Measurements from ENCODE around the gene ANP32E.
"Not testable (repeated sequence)": the region's sequence is repeated elsewhere in the genome, so short reads cannot be mapped to it uniquely, and the experiment has no call there.

ANP32E gene

GRCh38 chr1:150208460-150208859 lies 27.5 kb downstream of the ANP32E start:
- not testable (repeated sequence) for H2BK5ac ChIP-seq (ENCODE audit: low read length); H3K18ac ChIP-seq (ENCODE audit: low read length); H3K4me2 ChIP-seq (ENCODE audit: low read length); H3K27me3 ChIP-seq (ENCODE audit: insufficient read depth, low read length, poor library complexity); H4K5ac ChIP-seq (ENCODE audit: low read length); H2AK5ac ChIP-seq (ENCODE audit: low read length); H2BK15ac ChIP-seq (replicated peaks; ENCODE audit: low read depth); H3K79me2 ChIP-seq (ENCODE audit: control insufficient read depth, insufficient read depth, low read length); H3K27ac ChIP-seq (ENCODE audit: low read depth, low read length); H3K9ac ChIP-seq (ENCODE audit: low read length); H3K4ac ChIP-seq (ENCODE audit: low read depth, low read length); H3K4me1 ChIP-seq (ENCODE audit: control insufficient read depth, low read depth, low read length); H2BK120ac ChIP-seq (ENCODE audit: low read depth, low read length); H3K36me3 ChIP-seq (ENCODE audit: control insufficient read depth, insufficient read depth, low read length); H3K4me3 ChIP-seq (ENCODE audit: low read length); H3K56ac ChIP-seq (ENCODE audit: low read length); H4K8ac ChIP-seq (ENCODE audit: low read depth, low read length); H3K79me1 ChIP-seq (ENCODE audit: low read length); DNase-seq; H3K23ac ChIP-seq (ENCODE audit: low read length)
- WGBS (ENCODE audit: extremely low coverage, insufficient coverage, low lambda C conversion rate): no CpG with 5 or more reads among the region's 6 CpGs

- H2BK15ac ChIP-seq (replicated peaks; ENCODE audit: low read depth): no peak overlapping the region
- no peaks in the 10 kb centered on the region for H3K79me1 ChIP-seq (ENCODE audit: low read length)
- no peak overlapping the region for H3K27ac ChIP-seq (ENCODE audit: low read depth, low read length)
- no peak for DNase-seq
- H2BK5ac ChIP-seq (ENCODE audit: low read length): no peak overlapping the region
- H2AK5ac ChIP-seq (ENCODE audit: low read length): no peak overlapping the region
- H4K5ac ChIP-seq (ENCODE audit: low read length): no peak overlapping the region
- no peaks in the 10 kb centered on the region for H3K4me1 ChIP-seq (ENCODE audit: control insufficient read depth, low read depth, low read length)
- H3K27me3 ChIP-seq (ENCODE audit: insufficient read depth, low read length, poor library complexity): no peaks in the 10 kb centered on the region
- no peak overlapping the region for H2BK120ac ChIP-seq (ENCODE audit: low read depth, low read length)
- H3K36me3 ChIP-seq (ENCODE audit: control insufficient read depth, insufficient read depth, low read length): no peaks in the 10 kb centered on the region
- H3K9ac ChIP-seq (ENCODE audit: low read length): no peak overlapping the region
- H3K23ac ChIP-seq (ENCODE audit: low read length): no peak overlapping the region
- no peak overlapping the region for H3K4me3 ChIP-seq (ENCODE audit: low read length)
- H4K8ac ChIP-seq (ENCODE audit: low read depth, low read length): no peak overlapping the region
- no peak overlapping the region for H3K4me2 ChIP-seq (ENCODE audit: low read length)
- WGBS (ENCODE audit: extremely low coverage, insufficient coverage, low lambda C conversion rate): no CpG with 5 or more reads among the region's 7 CpGs
- H3K79me2 ChIP-seq (ENCODE audit: control insufficient read depth, insufficient read depth, low read length): no peaks in the 10 kb centered on the region
- no peak overlapping the region for H3K4ac ChIP-seq (ENCODE audit: low read depth, low read length)
- no peak overlapping the region for H3K18ac ChIP-seq (ENCODE audit: low read length)
- H3K56ac ChIP-seq (ENCODE audit: low read length): no peak overlapping the region
Measured at GRCh38 chr1:150207281-150207971, 28.5 kb downstream of the ANP32E start.

- no peaks in the 10 kb centered on the region for H3K36me3 ChIP-seq (ENCODE audit: control insufficient read depth, insufficient read depth, low read length)
- no peak overlapping the region for H3K4ac ChIP-seq (ENCODE audit: low read depth, low read length)
- no peak overlapping the region for H3K4me3 ChIP-seq (ENCODE audit: low read length)
- WGBS (ENCODE audit: extremely low coverage, insufficient coverage, low lambda C conversion rate): no CpG with 5 or more reads among the region's 1 CpG
- H3K9ac ChIP-seq (ENCODE audit: low read length): no peak overlapping the region
- H3K79me2 ChIP-seq (ENCODE audit: control insufficient read depth, insufficient read depth, low read length): no peaks in the 10 kb centered on the region
- DNase-seq: no peak
- H3K18ac ChIP-seq (ENCODE audit: low read length): no peak overlapping the region
- no peak overlapping the region for H2BK15ac ChIP-seq (replicated peaks; ENCODE audit: low read depth)
- H3K27me3 ChIP-seq (ENCODE audit: insufficient read depth, low read length, poor library complexity): no peaks in the 10 kb centered on the region
- no peak overlapping the region for H3K27ac ChIP-seq (ENCODE audit: low read depth, low read length)
- no peaks in the 10 kb centered on the region for H3K4me1 ChIP-seq (ENCODE audit: control insufficient read depth, low read depth, low read length)
- no peak overlapping the region for H3K4me2 ChIP-seq (ENCODE audit: low read length)
- H4K5ac ChIP-seq (ENCODE audit: low read length): no peak overlapping the region
- H4K8ac ChIP-seq (ENCODE audit: low read depth, low read length): no peak overlapping the region
- no peak overlapping the region for H2AK5ac ChIP-seq (ENCODE audit: low read length)
- H3K56ac ChIP-seq (ENCODE audit: low read length): no peak overlapping the region
- no peak overlapping the region for H2BK120ac ChIP-seq (ENCODE audit: low read depth, low read length)
- H2BK5ac ChIP-seq (ENCODE audit: low read length): no peak overlapping the region
- no peak overlapping the region for H3K23ac ChIP-seq (ENCODE audit: low read length)
- no peaks in the 10 kb centered on the region for H3K79me1 ChIP-seq (ENCODE audit: low read length)
Measured at GRCh38 chr1:150196417-150196816, 39.5 kb downstream of the ANP32E start.

GRCh38 chr1:150194381-150195031 lies 41.4 kb downstream of the ANP32E start:
- no peak overlapping the region for H3K4me2 ChIP-seq (ENCODE audit: low read length)
- H3K36me3 ChIP-seq (ENCODE audit: control insufficient read depth, insufficient read depth, low read length): no peaks in the 10 kb centered on the region
- H3K79me2 ChIP-seq (ENCODE audit: control insufficient read depth, insufficient read depth, low read length): no peaks in the 10 kb centered on the region
- no peak overlapping the region for H3K18ac ChIP-seq (ENCODE audit: low read length)
- no peak overlapping the region for H2BK120ac ChIP-seq (ENCODE audit: low read depth, low read length)
- H2AK5ac ChIP-seq (ENCODE audit: low read length): no peak overlapping the region
- no peak overlapping the region for H4K5ac ChIP-seq (ENCODE audit: low read length)
- no peak overlapping the region for H3K4me3 ChIP-seq (ENCODE audit: low read length)
- H3K27me3 ChIP-seq (ENCODE audit: insufficient read depth, low read length, poor library complexity): no peaks in the 10 kb centered on the region
- no peak overlapping the region for H3K56ac ChIP-seq (ENCODE audit: low read length)
- no peak overlapping the region for H2BK15ac ChIP-seq (replicated peaks; ENCODE audit: low read depth)
- no peak overlapping the region for H3K27ac ChIP-seq (ENCODE audit: low read depth, low read length)
- no peaks in the 10 kb centered on the region for H3K79me1 ChIP-seq (ENCODE audit: low read length)
- H3K23ac ChIP-seq (ENCODE audit: low read length): no peak overlapping the region
- H3K9ac ChIP-seq (ENCODE audit: low read length): no peak overlapping the region
- no peak overlapping the region for H4K8ac ChIP-seq (ENCODE audit: low read depth, low read length)
- no CpG with 5 or more reads among the region's 4 CpGs for WGBS (ENCODE audit: extremely low coverage, insufficient coverage, low lambda C conversion rate)
- no peak for DNase-seq
- H3K4ac ChIP-seq (ENCODE audit: low read depth, low read length): no peak overlapping the region
- no peaks in the 10 kb centered on the region for H3K4me1 ChIP-seq (ENCODE audit: control insufficient read depth, low read depth, low read length)
- H2BK5ac ChIP-seq (ENCODE audit: low read length): no peak overlapping the region

- Histone ChIP-seq H3K9ac (ENCODE audit: low read length) (no peak overlapping the region), H3K79me2 (ENCODE audit: control insufficient read depth, insufficient read depth, low read length) (no peaks in the 10 kb centered on the region), H3K4me1 (ENCODE audit: control insufficient read depth, low read depth, low read length) (no peaks in the 10 kb centered on the region), H3K56ac (ENCODE audit: low read length) (no peak overlapping the region), H2BK15ac (replicated peaks; ENCODE audit: low read depth) (no peak overlapping the region), H3K4me3 (ENCODE audit: low read length) (no peak overlapping the region), H2AK5ac (ENCODE audit: low read length) (no peak overlapping the region), H3K4ac (ENCODE audit: low read depth, low read length) (no peak overlapping the region), H3K79me1 (ENCODE audit: low read length) (no peaks in the 10 kb centered on the region), H4K8ac (ENCODE audit: low read depth, low read length) (no peak overlapping the region), H3K27ac (ENCODE audit: low read depth, low read length) (no peak overlapping the region), H2BK120ac (ENCODE audit: low read depth, low read length) (no peak overlapping the region), H3K18ac (ENCODE audit: low read length) (no peak overlapping the region), H3K27me3 (ENCODE audit: insufficient read depth, low read length, poor library complexity) (no peaks in the 10 kb centered on the region), H3K23ac (ENCODE audit: low read length) (no peak overlapping the region), H4K5ac (ENCODE audit: low read length) (no peak overlapping the region), H3K36me3 (ENCODE audit: control insufficient read depth, insufficient read depth, low read length) (no peaks in the 10 kb centered on the region), H2BK5ac (ENCODE audit: low read length) (no peak overlapping the region), H3K4me2 (ENCODE audit: low read length) (no peak overlapping the region)
- no peak for DNase-seq
- WGBS (ENCODE audit: extremely low coverage, insufficient coverage, low lambda C conversion rate): no CpG with 5 or more reads among the region's 2 CpGs
Measured at GRCh38 chr1:150192012-150192411, 43.9 kb downstream of the ANP32E start.

- WGBS (ENCODE audit: extremely low coverage, insufficient coverage, low lambda C conversion rate): no CpG with 5 or more reads among the region's 3 CpGs
- no peak overlapping the region for H3K27ac ChIP-seq (ENCODE audit: low read depth, low read length)
Measured at GRCh38 chr1:150187560-150187931, 48.4 kb downstream of the ANP32E start.

More at GRCh38 chr1:150187560-150187931, 48.4 kb downstream of the ANP32E start:
- H2BK5ac ChIP-seq (ENCODE audit: low read length): no peak overlapping the region
- no peak overlapping the region for H3K9ac ChIP-seq (ENCODE audit: low read length)
- no peak overlapping the region for H3K4me2 ChIP-seq (ENCODE audit: low read length)
- no peak overlapping the region for H4K8ac ChIP-seq (ENCODE audit: low read depth, low read length)
- DNase-seq: no peak
- no peak overlapping the region for H3K4ac ChIP-seq (ENCODE audit: low read depth, low read length)
- H4K5ac ChIP-seq (ENCODE audit: low read length): no peak overlapping the region
- H3K4me3 ChIP-seq (ENCODE audit: low read length): no peak overlapping the region
- H3K4me1 ChIP-seq (ENCODE audit: control insufficient read depth, low read depth, low read length): no peaks in the 10 kb centered on the region
- H2AK5ac ChIP-seq (ENCODE audit: low read length): no peak overlapping the region
- no peaks in the 10 kb centered on the region for H3K36me3 ChIP-seq (ENCODE audit: control insufficient read depth, insufficient read depth, low read length)
- H3K18ac ChIP-seq (ENCODE audit: low read length): no peak overlapping the region
- H2BK15ac ChIP-seq (replicated peaks; ENCODE audit: low read depth): no peak overlapping the region
- H3K79me2 ChIP-seq (ENCODE audit: control insufficient read depth, insufficient read depth, low read length): no peaks in the 10 kb centered on the region
- no peak overlapping the region for H3K23ac ChIP-seq (ENCODE audit: low read length)
- H2BK120ac ChIP-seq (ENCODE audit: low read depth, low read length): no peak overlapping the region
- H3K56ac ChIP-seq (ENCODE audit: low read length): peak overlapping the region; percentile 49
- H3K79me1 ChIP-seq (ENCODE audit: low read length): no peaks in the 10 kb centered on the region
- H3K27me3 ChIP-seq (ENCODE audit: insufficient read depth, low read length, poor library complexity): no peaks in the 10 kb centered on the region

Measured in mesendoderm (in vitro differentiated cells).